Iris pigment epithelial cell (primary cell): ENCODE results near the gene IL10.

Source experiments
- DNase-seq: peaks from one replicate; pipeline ENCODE4 v3.0.0-alpha.2; 2011; ENCODE audit warnings: low read depth

Gene IL10

GRCh38 chr1:206734499-206735142, 37.7 kb downstream of the IL10 start:
- DNase-seq: peak; percentile 27

DNA sequence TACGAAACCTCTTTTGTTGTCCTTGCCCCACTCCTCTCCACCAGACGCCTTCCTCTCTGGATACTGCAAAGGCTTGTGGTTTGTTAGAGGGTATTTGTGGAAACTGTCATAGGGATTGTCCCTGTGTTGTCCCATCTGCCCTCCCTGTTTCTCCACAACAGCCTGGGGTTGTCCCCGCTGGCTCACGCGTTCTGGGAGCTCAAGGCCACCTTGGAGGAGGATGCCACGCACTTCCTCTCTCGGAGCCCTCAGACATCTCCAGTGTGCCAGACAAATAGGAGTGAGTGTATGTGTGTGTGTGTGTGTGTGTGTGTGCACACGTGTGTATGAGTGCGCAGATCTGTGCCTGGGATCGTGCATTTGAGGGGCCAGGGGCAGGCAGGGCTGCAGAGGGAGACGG, 39.3 kb downstream of the IL10 start:
- DNase-seq: no peak

GRCh38 chr1:206732508-206732907, 39.8 kb downstream of the IL10 start:
- no peak for DNase-seq

GRCh38 chr1:206729507-206729906, 42.8 kb downstream of the IL10 start:
- DNase-seq: no peak

- no peak for DNase-seq
These were observed 43.2 kb downstream of the IL10 start for GRCh38 chr1:206729050-206729449.

- DNase-seq: no peak
These were observed 43.7 kb downstream of the IL10 start for GRCh38 chr1:206728697-206728987.

DNA sequence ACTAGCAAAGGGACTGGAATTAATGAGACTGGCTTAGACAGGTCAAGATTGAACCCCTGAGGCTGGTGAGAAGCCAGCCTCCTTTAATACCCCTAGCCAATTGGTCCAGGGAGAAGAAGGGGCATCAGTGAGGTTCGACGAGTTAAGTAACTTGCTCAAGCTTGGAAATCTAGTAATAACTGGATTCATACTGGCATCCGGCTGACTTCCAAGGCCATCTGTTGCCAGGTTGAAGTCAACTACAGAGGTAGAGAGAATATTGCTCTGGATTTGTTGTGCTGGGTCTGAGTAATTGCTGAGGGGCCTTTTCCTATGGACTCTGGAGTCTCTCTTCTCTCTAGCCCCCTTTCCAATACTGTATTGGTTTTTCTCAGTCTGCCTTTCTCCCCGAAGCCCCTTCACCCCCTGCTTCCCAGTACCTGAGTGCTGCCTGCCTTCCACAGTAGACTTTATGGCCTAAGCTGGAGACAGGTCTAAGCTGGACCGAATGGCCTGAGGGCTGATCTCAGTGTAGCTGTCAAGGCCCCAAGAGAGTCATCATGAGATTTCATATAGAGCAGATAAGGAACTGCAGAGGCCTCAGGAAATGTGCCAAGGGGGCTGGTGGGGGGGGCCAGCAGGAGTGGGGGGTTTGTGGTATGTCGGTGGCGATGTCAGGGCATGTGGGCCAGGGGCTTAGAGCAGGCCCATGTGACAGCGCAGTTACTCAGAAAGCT, 44.2 kb downstream of the IL10 start:
- no peak for DNase-seq

DNA sequence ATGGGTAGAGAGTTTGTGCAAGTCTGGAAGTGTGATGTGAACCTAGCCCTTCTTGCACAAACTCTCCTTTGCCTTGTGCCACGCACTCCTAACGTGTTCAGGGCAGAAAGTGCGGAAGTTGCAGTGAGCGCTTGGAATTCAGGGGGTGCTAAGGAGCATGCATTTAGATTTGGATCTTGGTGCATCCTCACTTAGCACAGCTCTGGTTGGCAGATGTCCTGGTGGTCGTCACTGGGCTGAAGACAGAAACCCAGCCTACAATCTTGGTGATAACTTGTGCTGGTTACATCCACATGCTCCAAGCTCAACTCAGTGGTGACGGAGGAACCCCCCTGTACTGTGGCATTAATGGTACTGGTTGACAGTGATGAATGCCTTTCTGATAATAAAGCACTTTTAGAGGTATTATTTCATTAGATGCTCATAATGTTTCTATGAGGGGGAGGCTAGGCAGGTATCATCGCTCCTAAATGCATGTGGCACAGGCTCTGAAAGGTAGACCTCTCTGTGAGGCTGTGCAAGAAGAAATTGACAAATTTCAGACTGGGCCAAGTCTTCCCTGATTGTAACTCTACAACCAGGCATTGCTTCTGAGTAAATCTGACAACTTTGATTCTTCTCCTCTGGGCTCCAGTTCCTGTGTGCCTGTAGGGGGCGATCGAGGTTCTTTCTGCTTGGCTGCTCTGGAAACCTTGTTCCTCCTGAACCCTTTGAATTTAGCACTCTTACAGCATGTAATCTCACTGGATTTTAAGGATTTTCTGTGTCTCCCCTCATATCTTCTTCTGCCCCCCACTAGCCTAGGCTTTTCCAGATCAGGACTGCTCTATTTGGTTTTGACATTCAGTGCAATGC, 47.0 kb downstream of the IL10 start:
- DNase-seq: peak; percentile 54

DNA sequence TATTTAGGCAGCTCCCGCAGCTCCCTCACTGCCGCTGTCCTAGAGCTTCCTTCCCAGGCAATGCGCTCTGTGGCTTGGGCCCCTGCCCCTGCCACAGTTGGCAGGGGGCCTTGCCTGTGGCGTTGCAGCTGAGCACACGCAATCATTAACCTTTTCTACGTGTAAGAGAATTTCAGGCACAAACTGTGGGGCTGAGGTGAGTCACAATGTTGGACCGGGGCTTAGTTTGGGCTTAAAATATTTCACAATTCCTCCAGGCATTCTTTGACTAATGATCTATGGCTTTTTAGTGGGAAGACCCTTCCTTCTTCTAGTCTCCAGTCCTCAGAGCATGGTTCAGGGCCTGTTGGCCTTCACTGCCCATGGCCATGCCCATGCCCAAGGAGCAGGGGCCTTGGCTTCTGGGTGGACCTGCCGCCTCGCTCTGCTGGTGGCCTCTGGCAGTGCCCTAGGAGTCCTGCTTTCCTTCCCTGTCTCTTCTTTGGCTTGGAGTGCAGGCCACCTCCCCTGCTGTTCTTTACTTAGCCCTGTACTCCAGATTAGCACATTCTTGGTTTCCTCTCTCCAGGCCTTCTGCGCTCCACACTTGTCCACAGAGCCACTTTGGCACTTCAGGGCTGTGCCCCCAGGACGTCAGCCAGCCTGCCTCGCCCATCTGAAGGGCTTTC, 48.4 kb downstream of the IL10 start:
- DNase-seq: peak; percentile 87

DNA sequence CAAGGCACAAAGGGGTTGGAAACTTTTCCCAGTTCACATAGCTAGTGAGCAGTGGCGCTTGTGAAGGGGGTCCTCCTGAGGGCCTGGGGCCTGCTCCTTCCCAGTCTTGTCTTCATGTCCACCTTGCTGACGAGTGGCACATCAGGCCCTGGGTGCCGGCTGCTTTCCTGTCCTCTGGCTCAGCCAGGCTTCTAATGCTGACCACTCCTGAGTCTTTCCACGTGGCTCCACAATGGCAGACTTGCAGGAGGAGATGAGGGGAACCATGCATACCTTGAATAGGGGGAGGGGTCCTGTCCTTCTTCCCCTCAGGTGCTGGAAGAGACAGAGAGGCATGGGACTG, 48.9 kb downstream of the IL10 start:
- no peak for DNase-seq

DNA sequence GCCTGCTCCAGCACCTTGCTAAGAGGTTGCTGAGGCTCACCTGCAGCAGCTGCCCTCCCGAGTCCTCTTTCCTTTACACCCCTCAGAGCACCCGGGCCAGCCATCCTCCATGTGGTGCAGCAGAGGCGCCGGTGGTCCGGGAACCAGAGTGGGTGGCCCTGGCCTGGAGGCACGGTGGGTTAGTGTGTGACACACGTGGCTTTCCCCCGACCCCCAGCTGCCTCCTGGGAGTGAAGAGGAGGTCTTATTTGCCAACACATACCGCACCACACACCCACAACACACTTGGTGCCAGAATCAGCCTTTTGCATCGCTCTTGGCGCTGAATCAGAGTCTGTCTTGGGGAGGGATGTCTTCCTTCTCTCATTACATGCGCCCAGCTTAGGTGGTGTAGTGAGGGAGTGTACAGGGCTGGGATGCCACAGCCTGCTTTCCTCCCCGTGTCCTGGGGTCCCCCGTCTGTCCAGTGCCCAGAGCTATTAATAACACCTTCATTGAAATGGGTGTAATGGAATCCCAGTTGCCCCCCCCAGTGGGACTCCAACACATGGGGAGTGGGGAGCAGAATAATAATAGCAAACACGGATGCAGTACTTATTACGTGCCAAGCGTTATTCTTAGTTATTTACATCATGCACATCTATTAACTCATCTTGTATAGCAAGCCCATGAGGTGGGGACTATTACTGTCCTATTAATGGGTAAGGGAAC, 49.4 kb downstream of the IL10 start:
- no peak for DNase-seq

DNA sequence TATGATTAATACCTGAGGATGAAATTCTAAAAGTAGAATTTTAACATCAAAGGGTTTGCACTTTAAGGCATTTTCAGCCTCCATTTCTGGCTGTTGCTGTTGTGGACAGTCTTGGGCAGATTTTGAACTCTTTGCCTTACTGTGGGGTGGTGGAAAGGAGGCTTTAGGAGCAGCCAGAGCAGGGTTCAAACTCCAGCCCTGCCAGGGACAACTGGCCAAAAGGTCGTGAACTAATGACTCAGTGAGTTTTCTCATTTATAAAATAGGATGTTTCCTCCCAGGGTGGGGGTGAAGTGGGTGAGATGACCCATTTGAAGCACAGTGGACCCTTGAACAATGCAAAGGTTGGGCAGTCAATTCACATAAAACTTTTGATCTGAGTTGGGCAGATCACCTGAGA, 50.8 kb downstream of the IL10 start:
- DNase-seq: no peak

DNA sequence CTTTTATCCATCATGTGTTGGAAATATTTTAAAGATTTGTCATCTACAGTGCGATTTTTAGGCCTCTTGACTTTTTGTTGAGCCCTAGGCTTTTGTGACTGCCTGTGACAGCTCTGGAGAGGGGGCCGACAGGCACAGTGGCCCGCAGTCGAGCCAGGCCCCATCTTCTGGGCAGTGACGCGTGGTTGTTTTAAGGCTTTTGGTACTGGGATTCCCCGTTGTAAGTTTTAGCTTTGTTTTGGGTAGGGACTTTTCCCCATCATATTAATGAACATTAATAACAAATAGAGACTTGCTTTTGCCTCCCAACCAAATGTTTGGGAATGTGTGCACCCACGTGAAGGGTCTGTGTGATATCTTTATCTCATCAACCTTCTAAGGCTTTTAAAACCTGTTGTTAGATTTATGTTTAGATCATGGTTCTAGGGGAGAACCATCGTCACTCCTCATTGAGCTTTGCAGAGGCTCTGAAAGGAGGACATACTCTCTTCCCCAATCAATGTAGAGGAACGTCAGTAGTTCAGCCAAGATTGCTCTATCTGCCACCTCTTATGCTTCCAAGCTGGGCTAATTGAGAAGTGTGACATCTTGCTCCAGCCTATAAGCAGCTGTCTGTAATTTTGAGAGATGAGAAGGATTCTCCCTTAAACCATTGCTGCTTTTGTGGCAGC, 53.0 kb downstream of the IL10 start:
- no peak for DNase-seq

DNA sequence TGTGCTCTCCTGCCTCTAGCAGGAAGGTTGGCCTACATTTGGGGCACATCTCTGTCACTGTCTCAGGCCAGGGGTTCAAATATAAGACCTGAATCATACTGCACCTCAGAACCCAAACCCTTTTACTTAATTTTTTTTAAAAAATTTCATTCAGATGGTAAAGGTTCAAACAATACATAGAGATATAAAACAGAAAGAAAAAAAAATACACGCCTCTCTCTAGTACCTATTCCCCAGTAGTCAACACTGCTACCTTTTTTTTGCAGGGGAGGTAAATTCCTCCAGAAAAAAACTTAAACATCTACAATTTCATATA, 54.7 kb downstream of the IL10 start:
- no peak for DNase-seq
